Body of pancreas (tissue), 4 donors: ENCODE data around the gene ARID5A. TPM values are rescaled to one million over a fixed set of nuclear protein-coding genes. Genes with fewer than 3 reads are reported as not detected.

ENCODE experiments used
- ATAC-seq: fragments of 150-250 bp; one replicate; pipeline ENCODE4 v1.9.1; 2016
- DNase-seq, 4 donors: peaks; one replicate each; pipeline ENCODE4 v3.0.0-alpha.2; 2019
- H3K27ac ChIP-seq, 4 donors: fragments of 200-600 bp; sonication (generic); 1 replicate in 3 of 4; 2 replicates in 1 of 4; pipeline versions ENCODE4 v1.5.1 to v1.6.1; 2016 to 2019; ENCODE audit warnings: mild to moderate bottlenecking in 1 of 4, mixed read lengths in 1 of 4, moderate library complexity in 1 of 4
- H3K27me3 ChIP-seq, 2 donors: fragments of 200-600 bp; sonication (generic); one replicate each; pipeline ENCODE4 v1.6.0; 2016; ENCODE audit warnings: mild to moderate bottlenecking in 1 of 2
- H3K36me3 ChIP-seq, 2 donors: fragments of 200-600 bp; sonication (generic); replicated peaks in 1 of 2; 2 replicates each; pipeline ENCODE4 v1.5.1; 2016; ENCODE audit warnings: low read depth in 2 of 2; ENCODE audit not compliant: insufficient read depth in 1 of 2
- H3K4me1 ChIP-seq: fragments of 200-600 bp; sonication (generic); one replicate; pipeline ENCODE4 v1.6.0; 2016
- H3K4me3 ChIP-seq, 2 donors: fragments of 200-600 bp; sonication (generic); 1 replicate in 1 of 2; 2 replicates in 1 of 2; pipeline ENCODE4 v1.5.1; 2016 to 2019
- H3K9me3 ChIP-seq, 3 donors: fragments of 200-600 bp; sonication (generic); 1 replicate in 2 of 3; 2 replicates in 1 of 3; pipeline ENCODE4 v1.5.1; 2016
- CTCF ChIP-seq, 7 experiments: fragments of 450-650 bp in 4 of 7; fragments of 200-600 bp in 3 of 7; sonication (generic) in 3 of 7; IDR thresholded peaks; one replicate each; pipeline ENCODE4 v1.5.1; 2016 to 2019; ENCODE audit warnings: antibody characterized with exemption in 7 of 7
- POLR2A ChIP-seq, 3 donors: fragments of 450-650 bp; IDR thresholded peaks; one replicate each; pipeline ENCODE4 v1.6.1; 2016; ENCODE audit warnings: antibody characterized with exemption in 3 of 3, mild to moderate bottlenecking in 2 of 3
- WGBS, 2 donors: methylation state at CpG; one replicate each; pipeline ENCODE4 v1.1.5; 2017; 5-methylcytosine and 5-hydroxymethylcytosine counted together
- intact Hi-C: fragments of 100-400 bp; cut with DNase I; formaldehyde crosslinking; loops from one replicate; pipeline ENCODE4 v1.15.1; 2023
- total RNA-seq, 2 donors: library from RNA; depleted of rRNA; stranded (reverse); fragments of >200 nt; gene quantifications; one replicate each; pipeline ENCODE4 v1.1.0, GENCODE V29; 2016

The ARID5A gene
- total RNA-seq, 2 donors from 2014 or later, result 8.9 to 9.6 TPM

GRCh38 chr2:96506907-96507240, 29.7 kb upstream of the ARID5A start:
- Histone ChIP-seq H3K4me1 (peaks cover 72% of the 10 kb centered on the region), H3K4me3 (no peak overlapping the region), H3K27ac (peak overlapping the region; percentile 40 to 80 (median 66)), H3K36me3 (no peaks in the 10 kb centered on the region), H3K27me3 (no peaks in the 10 kb centered on the region), H3K9me3 (no peaks in the 10 kb centered on the region)
- intact Hi-C loops, result no loop called here
- 81 to 88% methylated on average over 7 of the region's 7 CpGs for WGBS, 2 donors
- ATAC-seq (no peak), DNase-seq (no peak)
- TF ChIP-seq POLR2A (IDR thresholded peaks at IDR 0.05) (no peak), CTCF (IDR thresholded peaks at IDR 0.05) (no peak)

- TF ChIP-seq POLR2A (IDR thresholded peaks at IDR 0.05), result peak in 2 of 3 donors; percentile 24 to 27
- peak; percentile 92 to 100 (median 98) for TF ChIP-seq CTCF (IDR thresholded peaks at IDR 0.05)
- intact Hi-C loops, result no loop called here
- Histone ChIP-seq H3K4me3 (no peak overlapping the region), H3K27ac (peak overlapping the region in 3 of 4 donors; percentile 59 to 80 (median 74)), H3K4me1 (peaks cover 62% of the 10 kb centered on the region), H3K36me3 (no peaks in the 10 kb centered on the region), H3K9me3 (no peaks in the 10 kb centered on the region), H3K27me3 (no peaks in the 10 kb centered on the region)
- DNase-seq (peak; percentile 77 to 88 (median 78)), ATAC-seq (peak; percentile 54)
- WGBS, 2 donors, result 2% methylated on average over 38 of the region's 38 CpGs; no CpG with 5 or more reads in 1 of the 2 donors
These were observed 28.5 kb upstream of the ARID5A start for GRCh38 chr2:96507957-96508520.

GRCh38 chr2:96508521-96509113, 27.9 kb upstream of the ARID5A start:
- no peaks in the 10 kb centered on the region for H3K9me3 ChIP-seq
- peaks cover 56% of the 10 kb centered on the region for H3K4me1 ChIP-seq
- DNase-seq, result no peak
- peak overlapping the region in 3 of 4 donors; percentile 59 to 80 (median 74) for H3K27ac ChIP-seq
- H3K36me3 ChIP-seq, result no peaks in the 10 kb centered on the region
- no peaks in the 10 kb centered on the region for H3K27me3 ChIP-seq
- no peak for ATAC-seq
- 58 to 61% methylated on average over 6 to 26 of the region's 26 CpGs for WGBS, 2 donors
- TF ChIP-seq CTCF (IDR thresholded peaks at IDR 0.05) (no peak), POLR2A (IDR thresholded peaks at IDR 0.05) (no peak)
- intact Hi-C loops, result no loop called here
- no peak overlapping the region for H3K4me3 ChIP-seq

- DNase-seq (peak; percentile 93 to 95 (median 94)), ATAC-seq (peak; percentile 85)
- Histone ChIP-seq H3K27ac (peak overlapping the region in 1 of 4 donors; percentile 11), H3K4me3 (no peak overlapping the region), H3K27me3 (no peaks in the 10 kb centered on the region), H3K4me1 (peaks cover 54% of the 10 kb centered on the region), H3K36me3 (no peaks in the 10 kb centered on the region), H3K9me3 (no peaks in the 10 kb centered on the region)
- intact Hi-C loops, result no loop called here
- TF ChIP-seq POLR2A (IDR thresholded peaks at IDR 0.05) (no peak), CTCF (IDR thresholded peaks at IDR 0.05) (peak; percentile 98 to 100 (median 99))
- WGBS, 2 donors, result 5 to 21% methylated on average over 4 to 32 of the region's 32 CpGs
These were observed 27.3 kb upstream of the ARID5A start for GRCh38 chr2:96509114-96509846.
